Neural cell (in vitro differentiated cells): ENCODE data around the gene MYBL2. TPM values are rescaled to one million over a fixed set of nuclear protein-coding genes. Genes with fewer than 3 reads are reported as not detected.

Experiments used
- H2AFZ ChIP-seq: fragments of 200-600, 300-800 bp; sonication (generic), shearing (Covaris generic); 2 replicates; pipeline ENCODE4 v1.6.0; 2014; ENCODE audit warnings: low read depth, mild to moderate bottlenecking, antibody characterized with exemption, low read length, moderate library complexity
- H3F3A ChIP-seq: fragments of 200-600 bp; shearing (Covaris generic); 2 replicates; pipeline ENCODE4 v1.6.1; 2016; ENCODE audit warnings: mild to moderate bottlenecking, moderate library complexity, mixed read lengths, antibody characterized with exemption, low read length; ENCODE audit not compliant: insufficient read depth, poor library complexity, severe bottlenecking
- H3K27ac ChIP-seq: fragments of 200-600, 300-800 bp; sonication (generic), shearing (Covaris generic); 2 replicates; pipeline ENCODE4 v1.5.1; 2014; ENCODE audit warnings: mild to moderate bottlenecking, low read length, moderate library complexity
- H3K27me3 ChIP-seq: fragments of 300-800, 200-600 bp; sonication (generic), shearing (Covaris generic); 2 replicates; pipeline ENCODE4 v1.6.0; 2014; ENCODE audit warnings: mild to moderate bottlenecking, low read depth, low read length, moderate library complexity; ENCODE audit not compliant: insufficient read depth
- H3K36me3 ChIP-seq: fragments of 300-800, 200-600 bp; sonication (generic), shearing (Covaris generic); 2 replicates; pipeline ENCODE4 v1.5.1; 2014; ENCODE audit warnings: mild to moderate bottlenecking, antibody characterized with exemption, low read length, moderate library complexity; ENCODE audit not compliant: insufficient read depth
- H3K4me2 ChIP-seq: fragments of 300-800, 200-600 bp; sonication (generic), shearing (Covaris generic); 2 replicates; pipeline ENCODE4 v1.6.0; 2014; ENCODE audit warnings: mild to moderate bottlenecking, low read length
- H3K4me3 ChIP-seq: fragments of 300-800, 200-600 bp; sonication (generic), shearing (Covaris generic); 2 replicates; pipeline ENCODE4 v1.5.1; 2014; ENCODE audit warnings: mild to moderate bottlenecking, low read length, moderate library complexity
- H3K79me2 ChIP-seq: fragments of 200-600 bp; shearing (Covaris generic); replicated peaks from 2 replicates; pipeline ENCODE4 v1.6.0; 2014; ENCODE audit warnings: mild to moderate bottlenecking, low read length, moderate library complexity; ENCODE audit not compliant: insufficient read depth
- H3K9ac ChIP-seq: fragments of 300-800, 200-600 bp; sonication (generic), shearing (Covaris generic); 2 replicates; pipeline ENCODE4 v1.6.1; 2016; ENCODE audit warnings: mild to moderate bottlenecking, low read length, mixed read lengths
- H3K9me2 ChIP-seq: fragments of 200-600 bp; shearing (Covaris generic); 2 replicates; pipeline ENCODE4 v1.6.1; 2016; ENCODE audit warnings: mild to moderate bottlenecking, low read length, mixed read lengths; ENCODE audit not compliant: insufficient read depth
- H3K9me3 ChIP-seq: fragments of 200-600, 300-800 bp; sonication (generic), shearing (Covaris generic); 2 replicates; pipeline ENCODE4 v1.6.1; 2016; ENCODE audit warnings: mild to moderate bottlenecking, mixed run types, low read length, moderate library complexity, mixed read lengths
- H4K20me1 ChIP-seq: fragments of 200-600 bp; shearing (Covaris generic); 2 replicates; pipeline ENCODE4 v1.6.1; 2016; ENCODE audit warnings: mild to moderate bottlenecking, mixed run types; ENCODE audit not compliant: insufficient read depth
- CTCF ChIP-seq: fragments of 450-650 bp; IDR thresholded peaks from 2 replicates; pipeline ENCODE4 v1.5.1; 2014; ENCODE audit warnings: antibody characterized with exemption, mild to moderate bottlenecking, moderate library complexity; ENCODE audit not compliant: poor library complexity, severe bottlenecking
- EP300 ChIP-seq: fragments of 450-650 bp; conservative IDR thresholded peaks from 2 replicates; pipeline ENCODE4 v1.6.1; 2014; ENCODE audit warnings: antibody characterized with exemption, mild to moderate bottlenecking, moderate library complexity; ENCODE audit not compliant: poor library complexity, severe bottlenecking
- EZH2 ChIP-seq: fragments of 200-600, 300-800 bp; shearing (Covaris generic), sonication (generic); IDR thresholded peaks from 2 replicates; pipeline ENCODE4 v1.6.1; 2014; ENCODE audit warnings: antibody characterized with exemption, low read length, borderline replicate concordance, mild to moderate bottlenecking; ENCODE audit not compliant: insufficient read depth, poor library complexity, severe bottlenecking
- MXI1 ChIP-seq: fragments of 450-650 bp; conservative IDR thresholded peaks from 2 replicates; pipeline ENCODE4 v1.6.1; 2014; ENCODE audit warnings: antibody characterized with exemption, mild to moderate bottlenecking; ENCODE audit not compliant: poor library complexity, severe bottlenecking
- POLR2AphosphoS5 ChIP-seq: IDR thresholded peaks from 2 replicates; pipeline ENCODE4 v1.6.1; 2012
- RAD21 ChIP-seq: fragments of 450-650 bp; conservative IDR thresholded peaks from 2 replicates; pipeline ENCODE4 v1.6.1; 2014; ENCODE audit warnings: antibody characterized with exemption, mild to moderate bottlenecking, moderate library complexity
- REST ChIP-seq: IDR thresholded peaks from 2 replicates; pipeline ENCODE4 v1.6.1; 2012; ENCODE audit warnings: borderline replicate concordance
- SMC3 ChIP-seq: fragments of 450-650 bp; conservative IDR thresholded peaks from 2 replicates; pipeline ENCODE4 v1.6.1; 2014; ENCODE audit warnings: antibody characterized with exemption, mild to moderate bottlenecking, moderate library complexity; ENCODE audit not compliant: poor library complexity
- TAF1 ChIP-seq: IDR thresholded peaks from 2 replicates; pipeline ENCODE4 v1.6.1; 2012; ENCODE audit warnings: low read depth
- polyA plus RNA-seq: library from polyadenylated mRNA; depleted of rRNA; stranded (reverse); fragments of >200 nt; gene quantifications from 2 replicates; pipeline ENCODE4 v1.2.3, GENCODE V29; 2014

The MYBL2 gene
- polyA plus RNA-seq, 1 donor from 2014 or later: not detected

DNA sequence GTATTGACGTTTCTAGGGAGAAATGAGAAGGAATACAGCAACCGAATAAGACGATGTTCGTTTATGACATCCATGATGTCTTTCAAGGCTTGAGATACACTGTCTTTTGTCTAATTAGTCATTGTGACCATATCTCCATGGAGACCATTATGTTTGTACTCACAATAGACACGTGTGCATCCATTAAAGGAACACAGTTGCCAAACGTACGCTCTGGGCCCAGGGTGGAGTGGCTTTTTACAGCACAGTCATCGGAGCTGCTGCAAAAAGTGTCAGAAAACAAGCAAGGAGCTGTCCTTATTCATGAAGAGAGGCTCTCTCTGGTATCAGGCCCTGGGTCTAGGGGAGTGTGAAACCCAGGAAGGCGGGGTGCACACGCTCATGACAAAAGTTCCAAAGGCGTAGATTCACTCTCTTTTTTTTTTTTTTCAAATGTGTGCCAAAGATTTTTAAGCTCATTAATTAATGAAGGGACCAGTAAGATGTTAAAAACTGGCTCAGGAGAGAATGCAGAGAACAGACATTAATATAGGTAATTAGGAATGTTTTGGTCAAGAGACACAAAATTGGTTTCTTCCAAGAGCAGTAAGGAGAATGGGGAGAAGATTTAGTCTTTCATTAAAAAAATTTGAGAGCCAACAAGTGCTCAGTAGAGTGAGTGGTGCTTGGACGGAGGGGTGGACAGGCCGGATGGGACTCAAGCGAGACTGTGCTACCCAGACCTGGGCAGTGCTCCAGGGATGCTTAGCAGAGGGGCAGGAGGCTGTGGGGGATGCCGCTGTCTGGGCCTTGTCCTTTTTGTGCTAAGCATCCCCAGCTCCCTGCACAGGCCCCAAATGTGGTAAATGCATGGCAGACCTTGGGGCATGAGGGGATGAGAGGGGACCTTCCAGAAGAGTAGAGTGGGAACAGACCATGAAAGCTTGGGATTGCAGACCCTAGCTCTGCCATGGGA, 94.7 kb downstream of the MYBL2 start:
- H3K9me2 ChIP-seq: no peaks in the 10 kb centered on the region
- TF ChIP-seq RAD21 (no peak), EZH2 (no peak), EP300 (peak; percentile 40)
- no peaks in the 10 kb centered on the region for H3K36me3 ChIP-seq
- no peak overlapping the region for H2AFZ ChIP-seq
- H4K20me1 ChIP-seq: no peaks in the 10 kb centered on the region
- H3K9me3 ChIP-seq: no peaks in the 10 kb centered on the region
- H3K79me2 ChIP-seq: no peaks in the 10 kb centered on the region
- no peak overlapping the region for H3K4me2 ChIP-seq
- no peak overlapping the region for H3K4me3 ChIP-seq
- H3K9ac ChIP-seq: no peak overlapping the region
- no peaks in the 10 kb centered on the region for H3F3A ChIP-seq
- H3K27me3 ChIP-seq: no peaks in the 10 kb centered on the region
- H3K27ac ChIP-seq: peak overlapping the region; percentile 35

DNA sequence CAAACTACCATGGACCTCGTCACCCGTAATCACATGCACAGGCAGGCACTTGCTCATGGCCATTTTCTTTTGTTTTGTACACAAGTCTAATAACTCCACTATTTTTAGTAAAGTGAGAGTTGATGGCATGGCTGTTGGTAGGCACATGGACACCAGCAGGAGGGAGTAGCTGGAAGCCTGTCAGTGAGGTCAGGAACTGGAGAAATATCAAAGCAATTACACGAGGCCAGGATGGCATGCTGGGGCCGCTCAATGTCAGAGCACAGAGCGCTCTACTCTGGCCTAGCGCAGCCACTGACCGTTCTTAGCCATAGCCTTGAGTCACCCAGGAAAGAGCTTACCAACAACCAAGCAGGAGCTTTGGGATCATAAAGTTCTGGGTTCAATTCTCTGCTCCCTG, 96.0 kb downstream of the MYBL2 start:
- no peak overlapping the region for H3K9ac ChIP-seq
- H3K9me2 ChIP-seq: no peaks in the 10 kb centered on the region
- H2AFZ ChIP-seq: no peak overlapping the region
- H3K4me3 ChIP-seq: no peak overlapping the region
- no peaks in the 10 kb centered on the region for H4K20me1 ChIP-seq
- TF ChIP-seq EZH2: no peak
- no peak for TF ChIP-seq MXI1
- no peak for TF ChIP-seq TAF1
- no peak for TF ChIP-seq RAD21
- TF ChIP-seq POLR2AphosphoS5: no peak
- no peak for TF ChIP-seq REST
- no peak for TF ChIP-seq SMC3
- no peak for TF ChIP-seq CTCF
- no peak for TF ChIP-seq EP300
- H3K9me3 ChIP-seq: no peaks in the 10 kb centered on the region
- no peaks in the 10 kb centered on the region for H3F3A ChIP-seq
- no peaks in the 10 kb centered on the region for H3K27me3 ChIP-seq
- no peaks in the 10 kb centered on the region for H3K36me3 ChIP-seq
- no peak overlapping the region for H3K4me2 ChIP-seq
- H3K27ac ChIP-seq: no peak overlapping the region
- H3K79me2 ChIP-seq: no peaks in the 10 kb centered on the region
